SK-N-SH treated with all-trans-retinoic acid at 6 μM for 48 hours (cell line): ENCODE results near the gene MTRF1.

Experiments used
- ARNTL ChIP-seq: fragments of 450-650 bp; formaldehyde crosslinking; IDR thresholded peaks from 2 replicates; pipeline ENCODE4 v1.5.0; 2020; ENCODE audit warnings: low read depth, mild to moderate bottlenecking, moderate library complexity, borderline replicate concordance
- CREB5 ChIP-seq: fragments of 250-450 bp; sonication (Bioruptor Pico); IDR thresholded peaks from 2 replicates; pipeline ENCODE4 v1.5.1; 2020; ENCODE audit warnings: low read depth, mild to moderate bottlenecking, moderate library complexity
- TCF4 ChIP-seq: fragments of 250-450 bp; sonication (Bioruptor Pico); IDR thresholded peaks from 2 replicates; pipeline ENCODE4 v1.8.0; 2021; ENCODE audit warnings: mild to moderate bottlenecking, moderate library complexity, borderline replicate concordance
- TSHZ2 ChIP-seq: fragments of 250-450 bp; sonication (Bioruptor Pico); IDR thresholded peaks from 2 replicates; pipeline ENCODE4 v1.5.0; 2020; ENCODE audit warnings: mild to moderate bottlenecking, moderate library complexity
- ZNF8 ChIP-seq: fragments of 450-650 bp; formaldehyde crosslinking; IDR thresholded peaks from 2 replicates; pipeline ENCODE4 v1.5.0; 2020; ENCODE audit warnings: mild to moderate bottlenecking, moderate library complexity

GRCh38 chr13:41273831-41274441 lies 10.6 kb upstream of the MTRF1 start:
- no peak for TF ChIP-seq ZNF8 (CRISPR knock-in tag)
- TF ChIP-seq ARNTL (CRISPR knock-in tag): no peak
- no peak for TF ChIP-seq TSHZ2 (CRISPR knock-in tag)
- no peak for TF ChIP-seq CREB5 (CRISPR knock-in tag)
- no peak for TF ChIP-seq TCF4 (CRISPR knock-in tag)
